Astrocyte (in vitro differentiated cells and primary cell): ENCODE measurements around the gene TTC8.

Experiments
- CTCF ChIP-seq: IDR thresholded peaks from 2 replicates; pipeline ENCODE4 v1.5.1; 2011; ENCODE audit warnings: low read depth, mild to moderate bottlenecking, inconsistent platforms, low read length, moderate library complexity; ENCODE audit not compliant: insufficient read depth
- EZH2 ChIP-seq: IDR thresholded peaks from 2 replicates; pipeline ENCODE4 v1.6.1; 2012; ENCODE audit warnings: mild to moderate bottlenecking, low read length, inconsistent platforms; ENCODE audit not compliant: insufficient read depth

GRCh38 chr14:88902850-88903249 is 78.4 kb downstream of the TTC8 start:
- TF ChIP-seq CTCF (no peak), EZH2 (no peak)
